GM18861 (cell line): ENCODE data around the gene ETV7.
"Not testable (repeated sequence)": the region's sequence is repeated elsewhere in the genome, so short reads cannot be mapped to it uniquely, and the experiment has no call there.

ENCODE experiments used
- ATAC-seq: cut with Tn5 transposase; IDR thresholded peaks from one replicate; pipeline ENCODE4 v1.9.1; 2021; ENCODE audit not compliant: unreplicated experiment

ETV7 gene

GRCh38 chr6:36343109-36343680 is 44.3 kb downstream of the ETV7 start:
- ATAC-seq: no peak

GRCh38 chr6:36340618-36341454 is 46.6 kb downstream of the ETV7 start:
- no peak for ATAC-seq

GRCh38 chr6:36340306-36340617 is 47.2 kb downstream of the ETV7 start:
- no peak for ATAC-seq

GRCh38 chr6:36339146-36339545 is 48.3 kb downstream of the ETV7 start:
- no peak for ATAC-seq

GRCh38 chr6:36338223-36338622 is 49.2 kb downstream of the ETV7 start:
- not testable (repeated sequence) for ATAC-seq

- ATAC-seq: no peak
These were observed 49.7 kb downstream of the ETV7 start for GRCh38 chr6:36337814-36338213.

- no peak for ATAC-seq
These were observed 50.7 kb downstream of the ETV7 start, which contains the start of gene BNIP5 for GRCh38 chr6:36336779-36337241. TSS of gene BNIP5 (minus strand) at chr6:36336888. CDS start at chr6:36330690, 6,198 bp downstream.

GRCh38 chr6:36336208-36336710 is 51.2 kb downstream of the ETV7 start:
- ATAC-seq: no peak

GRCh38 chr6:36335465-36336207 is 51.8 kb downstream of the ETV7 start:
- ATAC-seq: no peak

GRCh38 chr6:36334832-36335459 is 52.5 kb downstream of the ETV7 start:
- no peak for ATAC-seq

GRCh38 chr6:36333931-36334725 is 53.3 kb downstream of the ETV7 start:
- no peak for ATAC-seq

- ATAC-seq: no peak
These were observed 54.1 kb downstream of the ETV7 start for GRCh38 chr6:36333171-36333895.

GRCh38 chr6:36331381-36331780 is 56.1 kb downstream of the ETV7 start:
- no peak for ATAC-seq

- no peak for ATAC-seq
These were observed 57.1 kb downstream of the ETV7 start for GRCh38 chr6:36330366-36330765.

- no peak for ATAC-seq
These were observed 57.6 kb downstream of the ETV7 start for GRCh38 chr6:36329798-36330291.

- no peak for ATAC-seq
These were observed 58.9 kb downstream of the ETV7 start for GRCh38 chr6:36328600-36328999.

- no peak for ATAC-seq
These were observed 59.6 kb downstream of the ETV7 start for GRCh38 chr6:36327919-36328236.

GRCh38 chr6:36327226-36327918 is 60.1 kb downstream of the ETV7 start:
- ATAC-seq: no peak

- ATAC-seq: no peak
These were observed 61.0 kb downstream of the ETV7 start for GRCh38 chr6:36326356-36326995.
